Mesenchymal stem cell (in vitro differentiated cells and primary cell): ENCODE measurements around the gene AKAP3.

Experiments used
- DNase-seq: peaks from one replicate; pipeline ENCODE4 v3.0.0-alpha.2; 2013
- H2AFZ ChIP-seq: one replicate; pipeline ENCODE4 v1.6.1; 2013; ENCODE audit warnings: low read depth, mild to moderate bottlenecking, control low read depth, inconsistent platforms, low read length, moderate library complexity
- H2AK5ac ChIP-seq: 2 replicates; pipeline ENCODE4 v1.6.1; 2013; ENCODE audit warnings: low read length, moderate library complexity, mild to moderate bottlenecking, inconsistent platforms; ENCODE audit not compliant: severe bottlenecking
- H2BK120ac ChIP-seq: one replicate; pipeline ENCODE4 v1.6.1; 2013; ENCODE audit warnings: low read depth, mild to moderate bottlenecking, inconsistent platforms, low read length, moderate library complexity
- H2BK12ac ChIP-seq, 2 experiments: one replicate each; pipeline ENCODE4 v1.6.1; 2013; ENCODE audit warnings: inconsistent platforms in 2 of 2, low read length in 2 of 2, mild to moderate bottlenecking in 2 of 2, moderate library complexity in 2 of 2, control low read depth in 1 of 2
- H2BK15ac ChIP-seq: one replicate; pipeline ENCODE4 v1.6.1; 2013; ENCODE audit warnings: mild to moderate bottlenecking, low read depth, inconsistent platforms; ENCODE audit not compliant: poor library complexity, severe bottlenecking
- H2BK5ac ChIP-seq: 2 replicates; pipeline ENCODE4 v1.6.1; 2013; ENCODE audit warnings: low read depth, mild to moderate bottlenecking, low read length, control low read depth, inconsistent platforms; ENCODE audit not compliant: poor library complexity, severe bottlenecking
- H3K14ac ChIP-seq, 2 experiments: one replicate each; pipeline ENCODE4 v1.6.1; 2013; ENCODE audit warnings: inconsistent platforms in 2 of 2, low read length in 2 of 2, control low read depth in 1 of 2, mild to moderate bottlenecking in 1 of 2, moderate library complexity in 1 of 2
- H3K18ac ChIP-seq, 2 experiments: one replicate each; pipeline ENCODE4 v1.6.1; 2013; ENCODE audit warnings: inconsistent platforms in 2 of 2, low read length in 2 of 2, control low read depth in 1 of 2, low read depth in 1 of 2, mild to moderate bottlenecking in 1 of 2
- H3K23ac ChIP-seq, 2 experiments: one replicate each; pipeline ENCODE4 v1.6.1; 2013; ENCODE audit warnings: inconsistent platforms in 2 of 2, low read length in 2 of 2, mild to moderate bottlenecking in 2 of 2, moderate library complexity in 2 of 2, control low read depth in 1 of 2
- H3K27ac ChIP-seq: 2 replicates; pipeline ENCODE4 v1.5.1; 2013; ENCODE audit warnings: mild to moderate bottlenecking, moderate library complexity, low read length, control low read depth, inconsistent platforms; ENCODE audit not compliant: poor library complexity, severe bottlenecking
- H3K27me3 ChIP-seq, 2 experiments: 2 replicates each; pipeline versions ENCODE4 v1.6.1 to v1.7.0; 2013; ENCODE audit warnings: low read length in 2 of 2, mild to moderate bottlenecking in 2 of 2, moderate library complexity in 2 of 2, control low read depth in 1 of 2, inconsistent platforms in 1 of 2; ENCODE audit not compliant: control insufficient read depth in 1 of 2, insufficient read depth in 1 of 2
- H3K36me3 ChIP-seq, 2 experiments: 2 replicates each; pipeline versions ENCODE4 v1.6.1 to v1.7.0; 2013; ENCODE audit warnings: low read length in 2 of 2, control low read depth in 1 of 2, inconsistent platforms in 1 of 2, low read depth in 1 of 2, mild to moderate bottlenecking in 1 of 2; ENCODE audit not compliant: insufficient read depth in 2 of 2, control insufficient read depth in 1 of 2
- H3K4ac ChIP-seq, 2 experiments: one replicate each; pipeline ENCODE4 v1.6.1; 2013; ENCODE audit warnings: inconsistent platforms in 2 of 2, low read length in 2 of 2, mild to moderate bottlenecking in 2 of 2, moderate library complexity in 2 of 2, control low read depth in 1 of 2, low read depth in 1 of 2
- H3K4me1 ChIP-seq: 2 replicates; pipeline ENCODE4 v1.6.1; 2013; ENCODE audit warnings: low read depth, low read length, control low read depth; ENCODE audit not compliant: control insufficient read depth, insufficient read depth
- H3K4me2 ChIP-seq: 2 replicates; pipeline ENCODE4 v1.6.1; 2013; ENCODE audit warnings: low read length, mild to moderate bottlenecking, inconsistent platforms; ENCODE audit not compliant: poor library complexity, severe bottlenecking
- H3K4me3 ChIP-seq, 2 experiments: 2 replicates each; pipeline versions ENCODE4 v1.5.1 to v1.7.0; 2013; ENCODE audit warnings: low read length in 2 of 2, mild to moderate bottlenecking in 2 of 2, control low read depth in 1 of 2, low read depth in 1 of 2; ENCODE audit not compliant: insufficient read depth in 1 of 2
- H3K79me1 ChIP-seq: replicated peaks from 2 replicates; pipeline ENCODE4 v1.6.1; 2013; ENCODE audit warnings: mild to moderate bottlenecking, control low read depth, low read length, inconsistent platforms; ENCODE audit not compliant: poor library complexity, severe bottlenecking
- H3K9ac ChIP-seq: 2 replicates; pipeline ENCODE4 v1.7.0; 2013; ENCODE audit warnings: mild to moderate bottlenecking, low read length, moderate library complexity
- H3K9me3 ChIP-seq: 2 replicates; pipeline ENCODE4 v1.7.0; 2013; ENCODE audit warnings: mild to moderate bottlenecking, low read length; ENCODE audit not compliant: control insufficient read depth
- H4K8ac ChIP-seq: one replicate; pipeline ENCODE4 v1.6.1; 2013; ENCODE audit warnings: inconsistent platforms, mild to moderate bottlenecking, low read length, moderate library complexity
- H4K91ac ChIP-seq: one replicate; pipeline ENCODE4 v1.6.1; 2013; ENCODE audit warnings: mild to moderate bottlenecking, low read length, inconsistent platforms
- WGBS: methylation state at CpG from one replicate; pipeline ENCODE4 v1.1.7; 2013; ENCODE audit warnings: mixed read lengths; 5-methylcytosine and 5-hydroxymethylcytosine counted together

AKAP3 gene

DNA sequence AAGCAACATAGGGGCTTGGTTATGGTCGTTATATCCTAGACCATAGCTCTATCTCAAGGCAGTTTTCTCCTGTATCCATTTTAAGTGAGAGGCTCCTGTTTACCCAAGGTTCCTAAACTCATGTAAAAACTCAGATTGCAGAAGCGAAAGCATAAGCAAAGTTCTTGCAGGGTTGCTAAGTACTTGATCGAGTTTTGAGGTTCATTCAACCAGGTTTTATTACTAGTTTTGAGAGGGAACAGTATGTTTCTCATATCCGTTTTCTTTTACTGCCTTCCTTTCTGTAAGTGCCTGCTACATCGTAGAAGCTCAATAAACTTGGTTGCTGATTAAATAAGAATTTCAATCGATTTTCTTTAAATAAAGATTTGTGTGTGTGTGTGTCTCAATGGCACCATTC is 5.1 kb downstream of the AKAP3 start:
- no peak overlapping the region for H3K27ac ChIP-seq
- H2AK5ac ChIP-seq, result no peak overlapping the region
- H2BK15ac ChIP-seq, result no peak overlapping the region
- H2BK12ac ChIP-seq, result no peak overlapping the region
- no peak overlapping the region for H4K8ac ChIP-seq
- peaks cover 6% of the 10 kb centered on the region for H3K79me1 ChIP-seq
- no peaks in the 10 kb centered on the region for H3K36me3 ChIP-seq
- H3K27me3 ChIP-seq, result peaks cover 0 to 3% of the 10 kb centered on the region in 2 experiments
- no peak overlapping the region for H3K4me3 ChIP-seq
- no peak overlapping the region for H3K4ac ChIP-seq
- no peak overlapping the region for H3K4me2 ChIP-seq
- no peak overlapping the region for H2BK5ac ChIP-seq
- no peak overlapping the region for H3K23ac ChIP-seq
- no peak for DNase-seq
- H3K9me3 ChIP-seq, result no peaks in the 10 kb centered on the region
- no peak overlapping the region for H2AFZ ChIP-seq
- no peak overlapping the region for H3K18ac ChIP-seq
- H4K91ac ChIP-seq, result no peak overlapping the region
- 93% methylated on average over 5 of the region's 6 CpGs for WGBS
- no peaks in the 10 kb centered on the region for H3K4me1 ChIP-seq
- no peak overlapping the region for H3K9ac ChIP-seq
- no peak overlapping the region for H2BK120ac ChIP-seq
- no peak overlapping the region for H3K14ac ChIP-seq

DNA sequence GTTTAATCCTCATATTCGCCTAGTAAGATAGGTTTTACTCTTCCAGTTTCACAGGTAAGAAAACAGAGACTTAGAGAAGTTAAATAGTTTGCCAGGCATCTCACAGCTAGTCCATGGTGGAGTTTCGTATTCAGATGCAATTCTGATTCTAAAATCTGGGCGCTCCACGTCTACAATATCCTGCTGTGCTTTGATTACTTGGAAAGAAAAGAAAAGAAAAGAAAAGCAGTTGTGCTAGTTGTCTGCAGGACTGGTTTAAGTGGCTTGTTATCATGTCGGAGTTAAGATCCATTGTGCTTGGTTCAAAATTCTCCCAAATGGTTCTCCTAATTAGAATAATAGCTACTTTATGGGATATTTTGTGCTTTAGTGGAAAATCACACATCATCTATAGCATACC is 18.6 kb downstream of the AKAP3 start:
- no peak overlapping the region for H2AK5ac ChIP-seq
- H3K79me1 ChIP-seq, result no peaks in the 10 kb centered on the region
- H2BK15ac ChIP-seq, result no peak overlapping the region
- no peak overlapping the region for H3K14ac ChIP-seq
- H3K23ac ChIP-seq, result no peak overlapping the region
- no peak overlapping the region for H2BK5ac ChIP-seq
- no peak overlapping the region for H3K4me3 ChIP-seq
- no peak overlapping the region for H4K8ac ChIP-seq
- no peak overlapping the region for H3K4ac ChIP-seq
- H2BK12ac ChIP-seq, result no peak overlapping the region
- H3K9ac ChIP-seq, result no peak overlapping the region
- peaks cover 0 to 5% of the 10 kb centered on the region in 2 experiments for H3K27me3 ChIP-seq
- no peaks in the 10 kb centered on the region for H3K9me3 ChIP-seq
- no peak overlapping the region for H2BK120ac ChIP-seq
- H3K36me3 ChIP-seq, result no peaks in the 10 kb centered on the region
- H3K18ac ChIP-seq, result no peak overlapping the region
- no peaks in the 10 kb centered on the region for H3K4me1 ChIP-seq
- H2AFZ ChIP-seq, result no peak overlapping the region
- H3K4me2 ChIP-seq, result no peak overlapping the region
- no peak for DNase-seq
- H3K27ac ChIP-seq, result no peak overlapping the region
- 48% methylated on average over 5 of the region's 5 CpGs for WGBS
- no peak overlapping the region for H4K91ac ChIP-seq

DNA sequence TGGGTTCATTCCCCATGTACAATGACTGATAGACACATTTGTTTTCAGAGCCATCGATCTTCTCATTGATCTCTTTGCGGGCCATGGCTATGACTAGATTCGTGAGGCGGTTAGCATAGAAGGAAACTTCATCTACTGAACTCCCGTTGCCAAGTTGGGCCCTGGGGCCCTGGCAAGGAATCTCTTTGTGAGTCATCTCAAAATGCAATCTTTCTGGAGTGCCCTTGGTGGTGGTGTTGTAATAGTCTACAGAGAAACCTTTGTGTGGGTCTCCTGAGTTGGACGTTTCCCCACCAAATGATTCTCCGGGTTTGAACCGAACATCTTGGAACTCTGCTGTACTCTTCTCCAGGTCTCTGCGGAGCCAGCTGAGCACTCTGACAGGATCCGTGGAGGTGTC is 20.4 kb downstream of the AKAP3 start:
- no peak overlapping the region for H2BK5ac ChIP-seq
- no peak overlapping the region for H3K4me2 ChIP-seq
- peaks cover 3 to 8% of the 10 kb centered on the region in 2 experiments for H3K27me3 ChIP-seq
- H3K9ac ChIP-seq, result no peak overlapping the region
- no peaks in the 10 kb centered on the region for H3K36me3 ChIP-seq
- no peak overlapping the region for H2BK15ac ChIP-seq
- no peak overlapping the region for H4K91ac ChIP-seq
- H2AFZ ChIP-seq, result no peak overlapping the region
- no peaks in the 10 kb centered on the region for H3K4me1 ChIP-seq
- WGBS, result 93% methylated on average over 8 of the region's 10 CpGs
- H3K79me1 ChIP-seq, result no peaks in the 10 kb centered on the region
- no peak overlapping the region for H2BK12ac ChIP-seq
- no peak overlapping the region for H3K18ac ChIP-seq
- H3K27ac ChIP-seq, result no peak overlapping the region
- no peaks in the 10 kb centered on the region for H3K9me3 ChIP-seq
- H2AK5ac ChIP-seq, result no peak overlapping the region
- no peak overlapping the region for H3K23ac ChIP-seq
- H3K14ac ChIP-seq, result no peak overlapping the region
- no peak for DNase-seq
- no peak overlapping the region for H4K8ac ChIP-seq
- no peak overlapping the region for H3K4ac ChIP-seq
- H3K4me3 ChIP-seq, result no peak overlapping the region
- no peak overlapping the region for H2BK120ac ChIP-seq

DNA sequence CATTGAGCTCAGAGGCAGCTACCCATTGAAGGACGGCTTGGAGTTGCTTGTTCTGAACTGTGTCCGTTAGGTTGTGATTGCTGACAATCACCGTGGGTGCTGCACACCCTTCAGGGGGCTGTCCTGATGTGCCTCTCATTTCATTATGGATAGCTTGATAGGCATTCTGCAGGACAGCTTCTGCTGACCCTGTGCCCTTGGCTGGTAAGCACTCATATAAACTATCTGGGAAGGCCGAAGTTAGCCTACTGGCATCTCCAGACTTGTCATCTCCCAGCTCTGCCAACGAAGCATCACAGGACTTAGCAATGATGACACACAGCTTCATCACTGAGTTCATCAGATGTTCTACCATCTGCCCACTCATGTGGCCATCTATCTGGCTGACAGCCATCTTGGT is 22.3 kb downstream of the AKAP3 start:
- peaks cover 3 to 8% of the 10 kb centered on the region in 2 experiments for H3K27me3 ChIP-seq
- no peak overlapping the region for H3K23ac ChIP-seq
- DNase-seq, result no peak
- H3K9ac ChIP-seq, result no peak overlapping the region
- H4K91ac ChIP-seq, result no peak overlapping the region
- H3K4ac ChIP-seq, result no peak overlapping the region
- no peak overlapping the region for H2BK12ac ChIP-seq
- no peak overlapping the region for H4K8ac ChIP-seq
- H2BK120ac ChIP-seq, result no peak overlapping the region
- no peak overlapping the region for H3K14ac ChIP-seq
- no peak overlapping the region for H2AK5ac ChIP-seq
- no peaks in the 10 kb centered on the region for H3K4me1 ChIP-seq
- no peak overlapping the region for H3K27ac ChIP-seq
- H3K4me2 ChIP-seq, result no peak overlapping the region
- no peak overlapping the region for H2BK15ac ChIP-seq
- H3K36me3 ChIP-seq, result no peaks in the 10 kb centered on the region
- H3K18ac ChIP-seq, result no peak overlapping the region
- H3K9me3 ChIP-seq, result no peaks in the 10 kb centered on the region
- no peak overlapping the region for H2AFZ ChIP-seq
- no peaks in the 10 kb centered on the region for H3K79me1 ChIP-seq
- 86% methylated on average over 5 of the region's 5 CpGs for WGBS
- H3K4me3 ChIP-seq, result no peak overlapping the region
- H2BK5ac ChIP-seq, result no peak overlapping the region
